HG03066 (cell line): ENCODE results near the gene SH3PXD2A.

ENCODE experiments used
- ATAC-seq: cut with Tn5 transposase; IDR thresholded peaks from one replicate; pipeline ENCODE4 v1.9.1; 2021; ENCODE audit warnings: low read depth; ENCODE audit not compliant: unreplicated experiment

SH3PXD2A gene

DNA sequence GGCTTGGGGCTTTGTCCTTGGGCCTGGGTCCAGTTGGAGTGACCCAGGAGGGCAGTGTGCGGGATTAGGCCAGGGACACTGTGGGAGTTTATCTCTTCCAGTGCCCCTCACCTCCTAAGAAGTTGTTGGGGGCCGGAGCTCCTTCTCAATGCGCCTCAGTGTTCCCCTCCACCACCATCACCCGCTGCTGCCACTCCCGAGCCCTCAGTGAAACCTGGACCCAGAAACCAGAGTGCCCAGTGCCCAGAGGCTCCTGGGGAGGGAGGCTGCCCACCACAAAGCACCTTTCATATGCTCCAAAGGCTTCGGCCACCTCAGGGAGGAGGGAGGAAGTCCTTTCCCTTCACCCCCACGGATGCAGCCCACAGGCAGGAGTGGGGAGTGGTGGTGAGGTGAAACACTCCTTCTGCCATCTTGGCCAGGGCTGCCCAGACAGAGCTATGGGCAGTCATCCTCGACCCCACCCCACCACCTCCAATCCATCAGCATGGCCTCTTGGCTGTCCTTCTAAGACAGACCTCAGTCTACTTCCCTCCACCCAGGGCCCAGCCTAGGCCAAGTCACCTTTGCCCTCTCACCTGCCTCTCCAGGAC, 99.0 kb downstream of the SH3PXD2A start:
- ATAC-seq: no peak

DNA sequence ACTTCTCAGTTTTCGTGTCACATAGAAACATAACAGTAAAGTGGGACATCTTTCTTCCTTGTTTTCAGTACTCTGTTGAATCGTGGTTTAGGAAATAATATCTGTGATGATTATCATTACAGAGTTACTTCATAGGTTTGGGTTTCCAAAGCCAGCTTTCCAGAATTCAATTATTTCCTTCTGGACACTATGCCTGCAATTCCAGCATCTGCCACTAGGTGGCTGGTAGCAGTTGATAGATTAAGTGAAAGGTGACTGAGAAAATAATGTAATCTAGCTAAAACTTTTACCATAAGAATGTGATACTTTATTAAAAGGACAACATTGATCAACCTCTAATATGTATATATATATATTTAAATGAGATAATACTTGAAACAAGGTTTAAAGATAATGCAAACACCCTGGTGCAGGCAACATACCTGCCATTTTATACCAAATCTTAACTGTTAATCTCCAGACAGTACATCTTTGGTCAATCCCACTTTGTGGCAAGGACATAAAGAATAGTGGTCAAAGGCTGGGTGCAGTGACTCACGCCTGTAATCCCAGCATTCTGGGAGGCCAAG, 102.6 kb downstream of the SH3PXD2A start:
- no peak for ATAC-seq

DNA sequence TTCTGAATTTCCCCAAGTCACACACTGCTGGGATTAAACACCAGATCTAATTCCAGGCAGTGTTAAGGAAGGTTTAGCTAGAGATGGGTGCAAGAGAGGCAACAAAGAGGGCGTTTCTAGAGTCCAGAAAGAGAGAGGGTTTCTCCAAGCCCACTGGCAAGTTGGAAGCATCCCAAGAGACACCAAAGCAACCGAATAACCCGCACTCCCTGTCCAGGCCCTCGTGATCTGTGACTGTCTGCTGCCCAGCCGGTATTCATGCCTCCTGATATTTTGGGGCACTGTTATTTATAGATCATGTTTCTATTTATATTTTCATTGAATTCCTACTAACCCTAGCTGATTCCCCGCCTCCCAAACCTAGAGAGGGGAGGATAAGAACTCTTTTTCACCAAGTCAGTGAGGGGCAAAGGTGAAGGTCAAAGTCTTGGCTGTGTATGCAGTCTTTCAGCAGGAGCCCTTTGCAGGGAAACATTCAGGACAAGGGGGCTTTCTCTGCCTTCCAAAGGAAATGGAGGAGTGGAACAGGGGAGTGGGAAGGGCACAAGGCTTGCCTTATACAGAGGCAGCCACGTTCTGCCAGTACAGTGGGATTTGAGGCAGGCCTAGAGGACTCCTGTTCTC, 103.6 kb downstream of the SH3PXD2A start:
- no peak for ATAC-seq

DNA sequence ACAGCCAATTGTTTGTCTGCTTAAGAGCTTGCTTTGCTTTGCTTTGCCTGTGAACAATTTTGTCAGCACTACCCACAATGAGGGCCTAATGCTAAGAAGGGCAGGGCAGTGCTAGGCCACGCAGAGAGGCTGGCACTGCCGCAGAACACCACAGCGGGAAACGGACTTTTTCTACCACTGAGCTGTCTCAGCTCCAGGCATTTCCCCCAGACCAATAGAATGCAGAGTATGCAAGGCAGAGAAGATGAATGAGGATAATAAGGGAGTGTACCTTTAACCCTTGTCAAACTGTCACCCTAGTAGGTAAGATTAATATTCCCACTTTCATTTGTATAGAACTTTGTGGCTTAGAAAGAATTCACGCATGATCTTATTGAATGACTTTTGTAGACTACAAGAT, 104.5 kb downstream of the SH3PXD2A start:
- ATAC-seq: no peak

DNA sequence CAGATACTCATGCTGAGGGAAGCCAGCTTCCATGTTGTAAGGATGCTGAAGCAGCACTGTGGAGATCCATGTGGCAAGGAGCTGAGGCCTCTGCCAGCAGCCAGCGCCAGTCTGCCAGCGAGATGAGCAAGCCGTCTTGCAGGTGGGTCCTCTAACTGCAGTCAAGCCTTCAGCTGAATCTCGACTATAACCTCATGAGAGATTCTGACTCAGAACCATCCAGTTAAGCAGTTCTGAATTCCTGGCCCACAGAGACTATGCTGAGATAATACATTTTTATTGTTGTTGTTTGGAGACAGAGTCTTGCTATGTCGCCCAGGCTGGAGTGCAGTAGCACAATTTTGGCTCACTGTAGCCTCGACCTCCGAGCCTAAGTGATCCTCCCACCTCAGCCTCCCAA, 105.6 kb downstream of the SH3PXD2A start:
- no peak for ATAC-seq

DNA sequence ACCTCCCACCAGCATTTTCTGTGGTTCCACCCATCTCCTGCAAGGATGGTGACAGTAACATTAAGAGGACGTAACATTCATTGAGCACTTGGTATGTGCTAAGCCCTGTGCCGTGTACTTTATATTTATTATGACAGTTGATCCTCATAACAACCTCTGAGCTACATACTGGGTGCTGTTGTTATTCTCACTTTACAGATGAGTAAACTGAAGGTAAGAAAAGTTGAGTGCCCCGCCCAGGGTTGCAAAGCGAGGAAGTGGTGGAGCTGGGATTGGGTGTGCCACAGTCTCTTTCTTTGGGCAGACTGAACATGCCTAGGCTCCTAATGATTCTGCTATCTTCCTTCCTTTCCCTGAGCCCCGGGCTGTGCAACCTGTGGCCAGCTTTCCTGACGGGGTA, 107.4 kb downstream of the SH3PXD2A start:
- ATAC-seq: no peak

DNA sequence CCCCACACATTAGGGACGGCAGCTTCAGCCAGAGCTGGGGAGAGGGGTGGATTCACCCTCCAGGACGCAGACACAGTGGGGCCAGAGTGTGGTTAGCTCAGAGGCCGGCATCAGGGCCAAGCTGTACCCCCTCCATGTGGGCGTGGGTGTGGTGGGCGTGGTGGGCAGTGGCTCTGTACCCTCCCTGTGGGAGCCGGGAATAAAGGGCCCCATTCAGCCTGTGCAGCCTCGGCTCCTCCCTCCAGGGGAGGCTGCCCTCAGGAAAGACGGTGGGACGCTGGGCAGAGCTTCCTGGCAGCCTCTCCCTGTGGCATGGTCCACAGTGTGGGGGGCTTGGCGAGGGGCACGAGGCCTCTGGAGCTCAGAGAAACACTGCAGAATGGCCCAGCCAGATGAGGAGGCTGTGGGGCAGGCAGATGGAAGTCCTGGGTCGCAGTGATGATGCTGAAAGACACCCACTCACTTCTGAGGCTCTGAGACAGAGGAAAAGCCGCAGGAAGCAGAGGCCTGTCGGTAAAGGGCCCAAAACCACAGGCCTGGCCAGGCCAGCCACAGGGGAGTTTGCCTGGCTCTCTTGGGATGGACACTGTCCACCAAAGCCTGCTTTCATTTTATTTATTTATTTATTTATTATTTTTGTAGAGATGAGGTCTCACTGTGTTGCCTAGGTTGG, 108.0 kb downstream of the SH3PXD2A start:
- ATAC-seq: no peak

DNA sequence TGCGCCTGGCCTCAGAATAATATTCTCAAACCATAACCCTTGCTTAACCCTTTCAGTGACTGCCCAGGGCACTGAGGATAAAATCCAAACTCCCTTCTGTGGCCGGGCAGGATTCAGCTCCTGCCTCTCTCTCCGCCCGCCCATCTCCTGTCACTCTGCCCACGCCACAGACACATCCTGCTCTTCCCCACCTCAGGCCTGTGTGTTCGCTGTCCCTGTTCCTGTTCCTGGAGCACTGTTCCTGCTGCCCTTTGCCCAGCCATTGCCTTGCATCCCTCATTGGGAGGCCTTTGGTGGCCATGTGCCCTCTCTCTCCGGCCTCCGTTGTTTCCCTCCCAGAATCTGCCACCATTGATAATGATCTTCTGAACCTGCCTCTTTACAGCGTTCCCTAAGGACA, 108.8 kb downstream of the SH3PXD2A start:
- ATAC-seq: no peak

DNA sequence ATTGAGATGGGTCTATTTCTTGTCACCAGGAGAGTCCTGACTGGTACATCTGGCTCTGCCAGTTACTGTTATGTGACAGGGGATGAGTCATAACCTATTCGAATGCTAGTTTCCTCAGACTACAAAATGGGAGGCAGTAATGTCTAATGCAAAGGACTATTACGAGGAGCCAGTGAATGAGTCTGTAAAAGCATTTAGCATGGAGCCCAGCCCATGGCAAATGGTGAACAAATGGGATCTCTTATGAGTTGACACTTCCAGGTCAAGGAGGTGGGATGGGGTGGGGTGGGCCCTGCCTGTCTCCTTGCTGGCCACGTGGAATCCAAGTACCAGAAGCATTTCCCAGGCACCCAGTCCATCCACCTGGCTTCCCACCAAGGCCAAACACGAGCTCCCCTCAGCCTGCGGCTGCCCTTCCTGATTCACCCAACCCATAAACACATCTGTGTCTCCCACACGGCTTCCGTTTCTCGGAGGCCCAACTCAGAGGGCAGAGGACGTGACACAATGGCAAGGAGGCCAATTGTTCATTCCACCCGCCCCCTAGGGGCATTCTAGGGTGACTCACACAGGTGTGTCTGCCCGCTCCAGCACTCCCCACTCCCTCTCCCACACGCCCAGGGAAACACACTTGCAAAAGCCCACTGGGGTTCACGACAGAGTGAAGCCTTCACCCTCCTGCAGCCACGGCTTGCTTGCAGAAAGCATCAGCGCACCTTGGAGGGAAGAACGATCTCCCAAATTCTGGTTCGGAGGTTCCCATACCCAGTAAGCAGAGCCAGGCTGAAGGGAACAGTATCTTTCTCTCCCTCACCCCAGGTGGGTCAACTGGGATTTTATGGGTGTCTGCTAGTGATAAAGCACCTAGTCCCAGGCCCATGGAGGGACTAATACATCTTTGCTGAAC, 109.8 kb downstream of the SH3PXD2A start:
- no peak for ATAC-seq

DNA sequence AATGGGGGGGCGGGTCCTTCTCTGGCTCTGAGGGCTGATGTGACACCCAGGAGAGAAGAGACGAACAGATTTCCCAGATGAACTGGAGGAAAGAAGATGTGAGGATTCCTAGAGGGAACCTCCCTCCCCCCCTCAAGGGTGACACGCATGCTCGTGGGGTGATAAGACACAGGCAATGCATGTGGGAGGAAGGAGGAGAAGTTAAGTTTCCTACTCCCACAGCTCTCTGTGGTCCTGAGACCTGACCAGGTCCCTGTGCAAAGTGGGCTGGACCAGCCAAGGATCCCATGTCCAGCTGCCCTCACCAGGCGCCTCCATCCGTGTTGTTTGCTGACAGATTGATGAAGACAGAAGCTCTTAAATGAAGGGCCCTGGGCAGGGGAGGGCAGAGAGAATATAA, 112.6 kb downstream of the SH3PXD2A start:
- no peak for ATAC-seq

DNA sequence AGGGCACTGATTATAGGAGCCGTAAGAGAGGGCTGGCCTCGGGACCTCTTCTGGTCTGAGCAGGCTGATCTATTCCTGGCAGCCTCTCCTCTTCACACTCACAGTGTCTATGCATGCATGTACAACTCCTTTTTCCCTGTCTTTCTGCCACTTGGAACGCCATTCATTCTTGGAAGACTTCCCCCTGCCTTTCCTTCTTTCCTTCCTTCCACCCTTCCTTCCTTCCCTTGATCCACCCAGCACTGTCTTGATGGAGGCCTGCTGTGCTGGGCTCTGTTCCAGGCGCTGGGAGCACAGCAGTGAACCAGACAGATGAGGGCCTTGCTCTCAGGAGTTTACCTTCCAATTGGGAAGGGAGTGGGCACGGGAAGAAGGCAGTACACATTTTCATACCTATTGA, 114.8 kb downstream of the SH3PXD2A start:
- no peak for ATAC-seq

DNA sequence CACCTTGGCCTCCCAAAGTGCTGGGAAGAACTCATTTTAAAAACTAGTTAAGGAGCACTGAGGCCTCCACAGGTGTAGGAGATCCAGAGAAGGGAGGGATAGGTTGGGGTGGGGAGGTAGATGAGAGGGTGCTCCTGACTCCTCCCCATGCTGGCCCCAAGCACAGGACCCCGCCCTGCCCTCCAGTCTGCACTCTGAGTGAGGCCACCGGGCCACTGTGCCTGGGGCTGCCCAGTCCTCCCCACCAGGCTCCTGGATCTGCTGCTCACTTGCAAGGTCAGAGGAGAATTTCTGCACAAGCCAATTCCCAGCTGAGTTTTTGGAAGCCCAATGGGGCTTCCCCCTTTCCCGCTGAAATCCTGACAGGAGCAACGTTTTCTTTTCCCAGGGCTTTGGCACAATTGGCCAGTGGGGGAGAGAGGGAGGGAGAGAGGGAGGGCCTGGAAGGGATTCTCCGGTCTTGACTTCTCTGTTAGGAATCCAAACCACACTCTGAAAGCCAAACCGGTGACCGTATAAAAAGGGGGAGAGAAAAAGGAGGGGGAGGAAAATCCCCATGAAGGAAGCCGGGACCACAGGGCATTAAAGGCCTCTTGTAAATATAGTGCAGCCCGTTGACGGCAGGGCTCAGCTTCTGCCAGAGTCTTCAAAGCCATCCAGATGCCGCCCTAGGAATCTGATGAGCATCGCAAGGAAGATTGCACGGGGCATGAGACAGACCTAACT, 116.2 kb downstream of the SH3PXD2A start:
- ATAC-seq: no peak

DNA sequence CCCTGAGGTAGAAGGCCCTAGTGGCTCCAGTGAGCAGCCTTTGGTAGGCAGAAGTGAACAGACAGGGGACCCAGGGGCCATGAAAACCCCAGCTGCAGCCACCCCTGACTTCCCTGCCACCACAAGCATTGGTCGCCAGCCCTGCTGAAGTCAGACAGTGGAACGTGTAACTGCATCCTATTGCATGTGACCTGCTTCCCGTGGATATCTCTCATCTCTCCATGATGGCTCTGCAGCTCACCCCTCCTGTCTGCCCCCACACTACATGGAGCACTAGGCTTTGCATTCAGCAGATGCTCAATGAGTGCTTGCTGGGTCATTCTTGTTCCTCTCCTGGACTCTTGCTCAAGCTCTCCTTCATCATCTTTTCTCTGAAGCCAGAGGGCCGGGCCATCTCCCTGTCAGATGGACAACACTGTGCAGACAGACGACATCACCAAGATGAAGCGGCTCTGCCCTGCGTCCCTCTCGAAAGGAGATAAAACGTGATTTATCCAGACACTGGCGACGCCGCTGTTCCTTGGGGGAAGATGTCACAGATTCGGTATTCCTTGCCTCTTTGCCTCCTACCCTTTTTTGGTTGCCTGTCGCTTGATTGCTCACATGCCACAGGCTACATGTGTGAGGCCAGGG, 117.5 kb downstream of the SH3PXD2A start:
- no peak for ATAC-seq

DNA sequence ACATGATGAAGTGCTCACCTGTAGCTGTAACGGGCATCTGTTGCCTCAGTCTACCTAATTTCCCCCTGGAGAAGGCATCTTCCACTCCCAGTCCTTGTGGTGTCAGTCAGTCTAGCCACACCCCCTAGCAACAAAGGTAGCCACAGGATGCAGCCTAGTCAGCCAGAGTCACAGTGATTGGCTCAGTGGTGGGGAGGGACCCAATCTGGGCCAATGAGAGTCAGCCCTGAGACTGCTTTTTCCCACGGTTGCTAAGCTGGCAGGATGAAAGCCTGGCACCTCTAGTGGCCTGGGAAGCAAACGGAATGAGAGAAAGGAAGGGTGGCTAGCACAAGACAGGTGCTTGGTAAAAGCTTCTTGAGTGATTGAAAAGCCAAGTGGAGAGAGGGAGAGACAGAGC, 118.6 kb downstream of the SH3PXD2A start:
- no peak for ATAC-seq

DNA sequence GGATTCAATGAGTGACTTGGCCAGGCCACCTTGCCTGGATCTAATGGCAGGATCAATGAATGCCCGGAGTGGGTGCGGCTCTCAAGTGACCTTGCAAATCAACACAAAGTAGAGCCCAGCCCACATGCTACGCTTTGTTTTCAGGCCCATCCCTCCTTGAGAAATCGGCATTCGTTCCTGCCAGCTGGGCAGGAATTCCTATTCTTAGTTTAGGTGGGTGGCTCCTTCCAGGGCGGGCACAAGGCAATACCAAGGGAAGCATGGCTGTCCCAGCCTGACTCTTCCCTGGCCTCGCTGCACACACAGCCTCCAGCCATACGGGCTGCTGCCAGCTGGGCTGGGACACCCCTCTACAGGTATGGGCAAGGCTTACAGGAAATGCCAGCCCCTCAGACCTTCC, 119.3 kb downstream of the SH3PXD2A start:
- no peak for ATAC-seq

DNA sequence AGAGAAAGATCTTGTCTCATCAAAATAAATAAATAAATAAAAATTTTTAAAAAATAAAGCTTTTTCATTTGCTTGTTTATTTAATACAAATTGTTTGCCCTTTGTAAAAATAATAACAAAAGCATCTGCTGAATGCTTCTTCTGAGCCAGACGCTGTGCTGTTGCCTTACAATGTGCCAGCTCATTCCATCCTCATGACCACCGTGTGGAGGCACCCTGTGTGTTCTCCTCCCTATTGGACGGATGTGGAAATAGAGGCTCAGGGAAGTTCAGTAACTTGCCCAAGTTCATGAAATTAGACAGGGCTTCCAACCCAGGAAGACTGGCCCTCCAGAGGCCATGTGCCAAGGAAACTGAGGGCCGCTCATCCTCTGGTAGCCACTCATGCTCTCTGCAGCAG, 120.6 kb downstream of the SH3PXD2A start:
- no peak for ATAC-seq

DNA sequence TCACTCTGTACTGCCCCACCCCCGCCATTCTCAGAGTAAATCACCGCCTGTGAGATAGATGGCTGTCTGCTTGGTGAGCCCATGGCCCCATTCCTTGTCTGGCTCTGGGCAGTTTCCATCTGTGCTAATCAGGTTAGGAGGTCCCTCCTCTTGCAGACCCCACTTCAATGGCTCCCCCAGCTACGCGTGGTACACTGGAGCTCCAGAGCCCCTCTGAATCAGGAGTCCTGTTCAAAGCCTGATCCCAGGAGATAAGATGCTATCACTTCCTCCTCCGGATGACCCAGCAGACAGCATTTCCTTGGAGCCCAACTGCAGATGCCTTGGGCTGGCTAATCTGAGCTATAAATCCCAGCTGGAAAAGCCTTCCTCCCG, 122.3 kb downstream of the SH3PXD2A start:
- no peak for ATAC-seq

DNA sequence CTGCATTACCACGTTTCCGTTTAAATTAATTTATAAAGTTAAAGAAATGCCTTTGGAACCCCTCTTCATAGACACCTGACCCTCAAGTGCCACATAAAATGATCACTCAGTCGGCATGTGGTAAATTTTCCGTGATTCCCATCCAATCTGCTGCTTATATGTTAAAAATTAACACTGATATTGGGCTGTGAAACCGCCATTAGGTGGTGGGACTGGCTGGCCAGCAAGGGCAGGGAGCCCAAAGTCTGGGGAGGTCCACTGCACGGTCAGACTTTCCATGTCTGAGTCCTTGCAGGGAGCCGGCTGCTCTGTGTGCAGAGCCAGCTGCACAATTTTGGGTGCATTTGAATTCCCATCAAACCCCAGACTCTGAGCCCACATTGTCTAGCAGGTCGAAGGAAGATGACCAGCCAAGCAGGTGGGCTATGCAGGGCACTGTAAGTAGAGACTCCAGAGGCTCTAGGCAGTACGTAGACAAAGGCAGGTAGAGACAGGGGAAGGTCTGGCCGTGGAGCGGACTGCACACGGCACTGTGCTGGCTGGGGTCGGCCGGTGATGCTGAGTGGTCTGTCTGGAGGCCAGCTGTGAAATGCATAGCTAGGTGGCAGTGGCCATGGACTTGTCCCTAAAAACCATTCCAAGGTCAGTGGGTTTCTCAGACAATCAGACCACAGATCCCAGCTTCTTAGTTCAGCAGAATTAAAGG, 122.9 kb downstream of the SH3PXD2A start:
- no peak for ATAC-seq

DNA sequence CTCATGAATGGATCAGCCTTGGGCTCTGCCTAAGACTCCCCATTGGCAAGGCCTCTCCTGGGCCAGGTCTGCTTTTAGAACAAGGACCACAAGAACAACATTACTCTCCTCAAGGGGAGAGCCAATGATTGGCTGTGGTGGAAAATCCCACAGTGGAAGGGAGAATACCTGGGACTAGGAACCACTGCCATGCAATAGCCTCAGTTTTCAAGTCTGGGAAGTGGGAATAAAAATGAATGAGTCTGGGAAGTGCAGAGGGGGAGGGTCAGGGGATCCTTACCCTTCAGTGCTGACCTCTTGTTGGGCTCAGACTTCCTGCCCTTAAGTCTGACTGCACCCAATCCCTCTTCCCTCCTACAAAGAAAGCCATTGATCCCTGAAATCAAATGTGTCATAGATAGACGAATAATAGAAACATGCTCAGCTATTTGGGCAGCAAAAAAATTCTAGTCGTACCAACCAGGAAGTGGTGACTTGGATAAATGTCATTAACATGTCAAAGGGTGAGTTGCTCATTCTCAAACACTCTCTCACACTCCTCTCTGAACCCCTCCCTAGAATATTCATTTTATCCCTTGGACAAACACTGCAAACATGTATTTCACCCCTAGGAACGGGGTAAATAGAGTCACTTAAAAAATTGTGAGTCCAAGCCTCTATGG, 123.6 kb downstream of the SH3PXD2A start:
- no peak for ATAC-seq
